Neural cell (in vitro differentiated cells): ENCODE measurements around the gene CLEC16A. TPM values are rescaled to one million over a fixed set of nuclear protein-coding genes. Genes with fewer than 3 reads are reported as not detected.

Source experiments
- H2AFZ ChIP-seq: fragments of 200-600, 300-800 bp; sonication (generic), shearing (Covaris generic); 2 replicates; pipeline ENCODE4 v1.6.0; 2014; ENCODE audit warnings: low read depth, mild to moderate bottlenecking, antibody characterized with exemption, low read length, moderate library complexity
- H3F3A ChIP-seq: fragments of 200-600 bp; shearing (Covaris generic); 2 replicates; pipeline ENCODE4 v1.6.1; 2016; ENCODE audit warnings: mild to moderate bottlenecking, moderate library complexity, mixed read lengths, antibody characterized with exemption, low read length; ENCODE audit not compliant: insufficient read depth, poor library complexity, severe bottlenecking
- H3K27ac ChIP-seq: fragments of 200-600, 300-800 bp; sonication (generic), shearing (Covaris generic); 2 replicates; pipeline ENCODE4 v1.5.1; 2014; ENCODE audit warnings: mild to moderate bottlenecking, low read length, moderate library complexity
- H3K27me3 ChIP-seq: fragments of 300-800, 200-600 bp; sonication (generic), shearing (Covaris generic); 2 replicates; pipeline ENCODE4 v1.6.0; 2014; ENCODE audit warnings: mild to moderate bottlenecking, low read depth, low read length, moderate library complexity; ENCODE audit not compliant: insufficient read depth
- H3K36me3 ChIP-seq: fragments of 300-800, 200-600 bp; sonication (generic), shearing (Covaris generic); 2 replicates; pipeline ENCODE4 v1.5.1; 2014; ENCODE audit warnings: mild to moderate bottlenecking, antibody characterized with exemption, low read length, moderate library complexity; ENCODE audit not compliant: insufficient read depth
- H3K4me2 ChIP-seq: fragments of 300-800, 200-600 bp; sonication (generic), shearing (Covaris generic); 2 replicates; pipeline ENCODE4 v1.6.0; 2014; ENCODE audit warnings: mild to moderate bottlenecking, low read length
- H3K4me3 ChIP-seq: fragments of 300-800, 200-600 bp; sonication (generic), shearing (Covaris generic); 2 replicates; pipeline ENCODE4 v1.5.1; 2014; ENCODE audit warnings: mild to moderate bottlenecking, low read length, moderate library complexity
- H3K79me2 ChIP-seq: fragments of 200-600 bp; shearing (Covaris generic); replicated peaks from 2 replicates; pipeline ENCODE4 v1.6.0; 2014; ENCODE audit warnings: mild to moderate bottlenecking, low read length, moderate library complexity; ENCODE audit not compliant: insufficient read depth
- H3K9ac ChIP-seq: fragments of 300-800, 200-600 bp; sonication (generic), shearing (Covaris generic); 2 replicates; pipeline ENCODE4 v1.6.1; 2016; ENCODE audit warnings: mild to moderate bottlenecking, low read length, mixed read lengths
- H3K9me2 ChIP-seq: fragments of 200-600 bp; shearing (Covaris generic); 2 replicates; pipeline ENCODE4 v1.6.1; 2016; ENCODE audit warnings: mild to moderate bottlenecking, low read length, mixed read lengths; ENCODE audit not compliant: insufficient read depth
- H3K9me3 ChIP-seq: fragments of 200-600, 300-800 bp; sonication (generic), shearing (Covaris generic); 2 replicates; pipeline ENCODE4 v1.6.1; 2016; ENCODE audit warnings: mild to moderate bottlenecking, mixed run types, low read length, moderate library complexity, mixed read lengths
- H4K20me1 ChIP-seq: fragments of 200-600 bp; shearing (Covaris generic); 2 replicates; pipeline ENCODE4 v1.6.1; 2016; ENCODE audit warnings: mild to moderate bottlenecking, mixed run types; ENCODE audit not compliant: insufficient read depth
- EP300 ChIP-seq: fragments of 450-650 bp; conservative IDR thresholded peaks from 2 replicates; pipeline ENCODE4 v1.6.1; 2014; ENCODE audit warnings: antibody characterized with exemption, mild to moderate bottlenecking, moderate library complexity; ENCODE audit not compliant: poor library complexity, severe bottlenecking
- EZH2 ChIP-seq: fragments of 200-600, 300-800 bp; shearing (Covaris generic), sonication (generic); IDR thresholded peaks from 2 replicates; pipeline ENCODE4 v1.6.1; 2014; ENCODE audit warnings: antibody characterized with exemption, low read length, borderline replicate concordance, mild to moderate bottlenecking; ENCODE audit not compliant: insufficient read depth, poor library complexity, severe bottlenecking
- MXI1 ChIP-seq: fragments of 450-650 bp; conservative IDR thresholded peaks from 2 replicates; pipeline ENCODE4 v1.6.1; 2014; ENCODE audit warnings: antibody characterized with exemption, mild to moderate bottlenecking; ENCODE audit not compliant: poor library complexity, severe bottlenecking
- POLR2AphosphoS5 ChIP-seq: IDR thresholded peaks from 2 replicates; pipeline ENCODE4 v1.6.1; 2012
- RAD21 ChIP-seq: fragments of 450-650 bp; conservative IDR thresholded peaks from 2 replicates; pipeline ENCODE4 v1.6.1; 2014; ENCODE audit warnings: antibody characterized with exemption, mild to moderate bottlenecking, moderate library complexity
- SMC3 ChIP-seq: fragments of 450-650 bp; conservative IDR thresholded peaks from 2 replicates; pipeline ENCODE4 v1.6.1; 2014; ENCODE audit warnings: antibody characterized with exemption, mild to moderate bottlenecking, moderate library complexity; ENCODE audit not compliant: poor library complexity
- TAF1 ChIP-seq: IDR thresholded peaks from 2 replicates; pipeline ENCODE4 v1.6.1; 2012; ENCODE audit warnings: low read depth
- polyA plus RNA-seq: library from polyadenylated mRNA; depleted of rRNA; stranded (reverse); fragments of >200 nt; gene quantifications from 2 replicates; pipeline ENCODE4 v1.2.3, GENCODE V29; 2014
- TF ChIP-seq, protein P1 (sequence below): fragments of 450-650 bp; IDR thresholded peaks from 2 replicates; pipeline ENCODE4 v1.5.1; 2014; ENCODE audit warnings: antibody characterized with exemption, mild to moderate bottlenecking, moderate library complexity; ENCODE audit not compliant: poor library complexity, severe bottlenecking
- TF ChIP-seq, protein P2 (sequence below): IDR thresholded peaks from 2 replicates; pipeline ENCODE4 v1.6.1; 2012; ENCODE audit warnings: borderline replicate concordance

The CLEC16A gene
- polyA plus RNA-seq, 1 donor from 2014 or later = 11.1 TPM

DNA sequence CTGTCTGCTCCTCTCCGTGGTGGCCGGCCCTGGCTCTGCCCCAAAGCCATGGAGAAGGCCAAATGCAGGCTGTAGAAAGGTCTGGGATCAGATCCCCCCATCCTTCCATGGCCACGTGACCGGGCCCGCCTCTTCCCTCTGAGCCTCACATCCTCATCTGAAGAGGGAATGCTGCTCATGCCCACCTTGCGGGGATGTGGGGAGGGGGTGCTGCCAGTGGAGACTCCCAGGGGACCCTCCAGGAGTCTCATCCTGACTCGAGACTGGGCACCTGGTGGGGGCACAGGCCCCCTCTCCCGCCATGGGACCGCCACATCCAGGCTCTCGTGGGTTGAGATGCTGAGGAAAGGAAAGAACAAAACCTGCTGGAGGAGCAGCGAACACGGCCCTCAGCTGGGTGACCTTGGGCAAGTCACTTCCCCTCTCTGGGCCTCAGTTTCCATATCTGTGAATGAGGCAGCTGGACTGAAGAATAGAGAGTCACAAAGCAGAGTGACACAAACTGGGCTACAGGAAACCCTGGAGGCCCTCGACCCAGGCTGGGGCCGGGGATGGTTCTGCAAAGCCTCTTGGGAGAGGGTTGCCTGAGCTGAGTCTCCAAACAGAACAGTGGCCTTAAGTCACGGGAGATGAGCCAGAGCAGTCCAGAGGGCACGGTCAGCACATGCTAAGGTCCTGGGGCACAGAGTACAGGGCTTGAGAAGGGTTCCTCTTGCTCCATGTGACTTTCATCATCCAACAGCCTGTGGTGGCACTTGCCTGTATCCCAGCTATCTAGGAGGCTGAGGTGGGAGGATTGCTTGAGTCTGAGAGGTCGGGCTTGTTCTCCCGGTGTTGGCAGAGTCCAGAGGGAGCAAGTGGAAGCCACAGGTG lies 281.5 kb downstream of the CLEC16A start:
- Histone ChIP-seq H3K4me3 (no peak overlapping the region), H3K36me3 (no peaks in the 10 kb centered on the region), H3K9me3 (no peaks in the 10 kb centered on the region), H4K20me1 (no peaks in the 10 kb centered on the region), H3F3A (no peaks in the 10 kb centered on the region), H2AFZ (no peak overlapping the region), H3K79me2 (no peaks in the 10 kb centered on the region), H3K27ac (no peak overlapping the region), H3K9me2 (no peaks in the 10 kb centered on the region), H3K27me3 (no peaks in the 10 kb centered on the region), H3K4me2 (no peak overlapping the region), H3K9ac (no peak overlapping the region)
- TF ChIP-seq SMC3 = no peak
- no peak for TF ChIP-seq TAF1
- TF ChIP-seq, protein P1, sequence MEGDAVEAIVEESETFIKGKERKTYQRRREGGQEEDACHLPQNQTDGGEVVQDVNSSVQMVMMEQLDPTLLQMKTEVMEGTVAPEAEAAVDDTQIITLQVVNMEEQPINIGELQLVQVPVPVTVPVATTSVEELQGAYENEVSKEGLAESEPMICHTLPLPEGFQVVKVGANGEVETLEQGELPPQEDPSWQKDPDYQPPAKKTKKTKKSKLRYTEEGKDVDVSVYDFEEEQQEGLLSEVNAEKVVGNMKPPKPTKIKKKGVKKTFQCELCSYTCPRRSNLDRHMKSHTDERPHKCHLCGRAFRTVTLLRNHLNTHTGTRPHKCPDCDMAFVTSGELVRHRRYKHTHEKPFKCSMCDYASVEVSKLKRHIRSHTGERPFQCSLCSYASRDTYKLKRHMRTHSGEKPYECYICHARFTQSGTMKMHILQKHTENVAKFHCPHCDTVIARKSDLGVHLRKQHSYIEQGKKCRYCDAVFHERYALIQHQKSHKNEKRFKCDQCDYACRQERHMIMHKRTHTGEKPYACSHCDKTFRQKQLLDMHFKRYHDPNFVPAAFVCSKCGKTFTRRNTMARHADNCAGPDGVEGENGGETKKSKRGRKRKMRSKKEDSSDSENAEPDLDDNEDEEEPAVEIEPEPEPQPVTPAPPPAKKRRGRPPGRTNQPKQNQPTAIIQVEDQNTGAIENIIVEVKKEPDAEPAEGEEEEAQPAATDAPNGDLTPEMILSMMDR = no peak
- TF ChIP-seq POLR2AphosphoS5 = no peak
- TF ChIP-seq EP300 = no peak
- no peak for TF ChIP-seq MXI1
- TF ChIP-seq, protein P2, sequence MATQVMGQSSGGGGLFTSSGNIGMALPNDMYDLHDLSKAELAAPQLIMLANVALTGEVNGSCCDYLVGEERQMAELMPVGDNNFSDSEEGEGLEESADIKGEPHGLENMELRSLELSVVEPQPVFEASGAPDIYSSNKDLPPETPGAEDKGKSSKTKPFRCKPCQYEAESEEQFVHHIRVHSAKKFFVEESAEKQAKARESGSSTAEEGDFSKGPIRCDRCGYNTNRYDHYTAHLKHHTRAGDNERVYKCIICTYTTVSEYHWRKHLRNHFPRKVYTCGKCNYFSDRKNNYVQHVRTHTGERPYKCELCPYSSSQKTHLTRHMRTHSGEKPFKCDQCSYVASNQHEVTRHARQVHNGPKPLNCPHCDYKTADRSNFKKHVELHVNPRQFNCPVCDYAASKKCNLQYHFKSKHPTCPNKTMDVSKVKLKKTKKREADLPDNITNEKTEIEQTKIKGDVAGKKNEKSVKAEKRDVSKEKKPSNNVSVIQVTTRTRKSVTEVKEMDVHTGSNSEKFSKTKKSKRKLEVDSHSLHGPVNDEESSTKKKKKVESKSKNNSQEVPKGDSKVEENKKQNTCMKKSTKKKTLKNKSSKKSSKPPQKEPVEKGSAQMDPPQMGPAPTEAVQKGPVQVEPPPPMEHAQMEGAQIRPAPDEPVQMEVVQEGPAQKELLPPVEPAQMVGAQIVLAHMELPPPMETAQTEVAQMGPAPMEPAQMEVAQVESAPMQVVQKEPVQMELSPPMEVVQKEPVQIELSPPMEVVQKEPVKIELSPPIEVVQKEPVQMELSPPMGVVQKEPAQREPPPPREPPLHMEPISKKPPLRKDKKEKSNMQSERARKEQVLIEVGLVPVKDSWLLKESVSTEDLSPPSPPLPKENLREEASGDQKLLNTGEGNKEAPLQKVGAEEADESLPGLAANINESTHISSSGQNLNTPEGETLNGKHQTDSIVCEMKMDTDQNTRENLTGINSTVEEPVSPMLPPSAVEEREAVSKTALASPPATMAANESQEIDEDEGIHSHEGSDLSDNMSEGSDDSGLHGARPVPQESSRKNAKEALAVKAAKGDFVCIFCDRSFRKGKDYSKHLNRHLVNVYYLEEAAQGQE = no peak
- no peak for TF ChIP-seq EZH2
- TF ChIP-seq RAD21 = no peak

DNA sequence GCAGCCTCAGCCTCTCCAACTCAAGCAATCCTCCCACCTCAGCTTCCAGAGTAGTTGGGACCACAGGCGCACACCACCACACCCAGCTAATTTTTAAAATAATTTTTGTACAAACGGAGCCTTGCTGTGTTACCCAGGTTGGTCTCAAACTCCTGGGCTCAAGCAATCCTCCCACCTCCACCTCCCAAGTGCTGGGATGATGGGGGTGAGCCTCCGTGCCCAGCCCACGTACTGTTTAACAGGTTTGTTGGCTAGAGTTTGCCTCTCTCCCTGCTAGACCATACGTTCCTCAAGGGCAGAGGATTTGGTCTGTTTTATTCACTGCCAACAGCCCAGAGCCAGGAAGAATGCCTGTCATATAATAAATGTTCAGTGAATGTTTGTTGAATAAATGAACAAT lies 285.1 kb downstream of the CLEC16A start:
- H3K9me3 ChIP-seq = no peaks in the 10 kb centered on the region
- H3K79me2 ChIP-seq = no peaks in the 10 kb centered on the region
- no peak overlapping the region for H2AFZ ChIP-seq
- H3K36me3 ChIP-seq = no peaks in the 10 kb centered on the region
- no peaks in the 10 kb centered on the region for H3K9me2 ChIP-seq
- TF ChIP-seq TAF1 = no peak
- no peak for TF ChIP-seq EP300
- TF ChIP-seq, protein P2 = no peak
- TF ChIP-seq RAD21 = no peak
- TF ChIP-seq EZH2 = no peak
- TF ChIP-seq, protein P1 = no peak
- no peak for TF ChIP-seq POLR2AphosphoS5
- TF ChIP-seq SMC3 = no peak
- TF ChIP-seq MXI1 = no peak
- H3K27me3 ChIP-seq = no peaks in the 10 kb centered on the region
- no peak overlapping the region for H3K27ac ChIP-seq
- H3F3A ChIP-seq = no peaks in the 10 kb centered on the region
- no peaks in the 10 kb centered on the region for H4K20me1 ChIP-seq
- H3K9ac ChIP-seq = no peak overlapping the region
- no peak overlapping the region for H3K4me3 ChIP-seq
- H3K4me2 ChIP-seq = no peak overlapping the region
